ENCODE data around the gene GUCY1A1. TPM values are rescaled to one million over a fixed set of nuclear protein-coding genes. Genes with fewer than 3 reads are reported as not detected.
A peak's percentile ranks its signal among the peaks of the same experiment; 100 is the strongest.

GUCY1A1 gene
- total and polyA plus RNA-seq, 7 donors, result 1.2 to 254 (median 87.5) TPM

- TF ChIP-seq EP300 (IDR thresholded peaks at IDR 0.05), result no peak
- DNase-seq, result no peak
- no peak overlapping the region for H3K4me3 ChIP-seq
- no peaks in the 10 kb centered on the region for H3K27me3 ChIP-seq
- intact Hi-C loops (cut with DNase I), result no loop called here
- 76 to 77% methylated on average over 1 of the region's 1 CpG for WGBS, 2 donors
- peaks cover 0 to 71% (median 4%) of the 10 kb centered on the region in 4 donors for H3K36me3 ChIP-seq
- H3K27ac ChIP-seq, result no peak overlapping the region
- H3K9me3 ChIP-seq, result no peaks in the 10 kb centered on the region
- H3K4me1 ChIP-seq, result peaks cover 0 to 4% (median 1%) of the 10 kb centered on the region in 4 donors
Measured at GRCh38 chr4:155722336-155722735, 55.7 kb downstream of the GUCY1A1 start.

- Histone ChIP-seq H3K36me3 (peaks cover 0 to 64% (median 4%) of the 10 kb centered on the region in 4 donors), H3K27ac (no peak overlapping the region), H3K4me1 (peaks cover 0 to 4% (median 1%) of the 10 kb centered on the region in 4 donors), H3K9me3 (no peaks in the 10 kb centered on the region), H3K27me3 (no peaks in the 10 kb centered on the region), H3K4me3 (no peak overlapping the region)
- no peak for TF ChIP-seq POLR2AphosphoS5 (IDR thresholded peaks at IDR 0.05)
- no peak for TF ChIP-seq CTCF (IDR thresholded peaks at IDR 0.05)
- TF ChIP-seq POLR2A (IDR thresholded peaks at IDR 0.05), result no peak
- TF ChIP-seq EP300 (IDR thresholded peaks at IDR 0.05), result no peak
- 26 to 76% methylated on average over 7 of the region's 7 CpGs for WGBS, 2 donors
- intact Hi-C loops (cut with DNase I), result no loop called here
- DNase-seq, result no peak
Measured at GRCh38 chr4:155722816-155723499, 56.3 kb downstream of the GUCY1A1 start.

GRCh38 chr4:155724731-155725130, 58.1 kb downstream of the GUCY1A1 start:
- no peaks in the 10 kb centered on the region for H3K9me3 ChIP-seq
- intact Hi-C loops (cut with DNase I), result no loop called here
- WGBS, 2 donors, result 56 to 68% methylated on average over 3 of the region's 3 CpGs

GRCh38 chr4:155734065-155734464, 67.4 kb downstream of the GUCY1A1 start:
- Histone ChIP-seq H3K36me3 (peaks cover 0 to 16% (median 0%) of the 10 kb centered on the region in 4 donors), H3K27me3 (no peaks in the 10 kb centered on the region), H3K27ac (no peak overlapping the region), H3K4me1 (peaks cover 0 to 7% (median 2%) of the 10 kb centered on the region in 4 donors), H3K4me3 (no peak overlapping the region), H3K9me3 (no peaks in the 10 kb centered on the region)
- DNase-seq, result no peak
- intact Hi-C loops (cut with DNase I), result no loop called here
- 81 to 82% methylated on average over 3 of the region's 3 CpGs for WGBS, 2 donors
- TF ChIP-seq POLR2A (IDR thresholded peaks at IDR 0.05) (no peak), EP300 (IDR thresholded peaks at IDR 0.05) (no peak), CTCF (IDR thresholded peaks at IDR 0.05) (no peak), POLR2AphosphoS5 (IDR thresholded peaks at IDR 0.05) (no peak)

More at GRCh38 chr4:155724731-155725130, 58.1 kb downstream of the GUCY1A1 start:
- no peak for DNase-seq
- no peak overlapping the region for H3K4me3 ChIP-seq
- H3K4me1 ChIP-seq, result peaks cover 0 to 2% (median under 1%) of the 10 kb centered on the region in 4 donors
- TF ChIP-seq POLR2AphosphoS5 (IDR thresholded peaks at IDR 0.05) (no peak), POLR2A (IDR thresholded peaks at IDR 0.05) (no peak), CTCF (IDR thresholded peaks at IDR 0.05) (no peak), EP300 (IDR thresholded peaks at IDR 0.05) (no peak)
- no peak overlapping the region for H3K27ac ChIP-seq
- no peaks in the 10 kb centered on the region for H3K27me3 ChIP-seq
- peaks cover 0 to 52% (median 4%) of the 10 kb centered on the region in 4 donors for H3K36me3 ChIP-seq

- no peak overlapping the region for H3K4me3 ChIP-seq
- TF ChIP-seq POLR2AphosphoS5 (IDR thresholded peaks at IDR 0.05) (no peak), CTCF (IDR thresholded peaks at IDR 0.05) (no peak), POLR2A (IDR thresholded peaks at IDR 0.05) (no peak), EP300 (IDR thresholded peaks at IDR 0.05) (no peak)
- peaks cover 0 to 14% (median 0%) of the 10 kb centered on the region in 4 donors for H3K36me3 ChIP-seq
- peaks cover 0 to 7% (median 2%) of the 10 kb centered on the region in 4 donors for H3K4me1 ChIP-seq
- H3K27me3 ChIP-seq, result no peaks in the 10 kb centered on the region
- intact Hi-C loops (cut with DNase I), result no loop called here
- no peaks in the 10 kb centered on the region for H3K9me3 ChIP-seq
- DNase-seq, result no peak
- WGBS, 2 donors, result 79% methylated on average over 1 of the region's 1 CpG
- H3K27ac ChIP-seq, result peak overlapping the region in 2 of 4 donors; percentile 3 to 24
Measured at GRCh38 chr4:155734951-155735350, 68.3 kb downstream of the GUCY1A1 start.

Measured in sigmoid colon (tissue), 7 donors.